Colonic mucosa (tissue), 4 donors: ENCODE data around the gene NCAPG2. TPM values are rescaled to one million over a fixed set of nuclear protein-coding genes. Genes with fewer than 3 reads are reported as not detected.

Source experiments
- DNase-seq: peaks from one replicate; pipeline ENCODE4 v3.0.0-alpha.2; 2020
- H3K27ac ChIP-seq: fragments of 200-600 bp; one replicate; pipeline ENCODE4 v1.8.0; 2021
- H3K27me3 ChIP-seq: fragments of 200-600 bp; one replicate; pipeline ENCODE4 v1.8.0; 2021
- H3K36me3 ChIP-seq: fragments of 200-600 bp; one replicate; pipeline ENCODE4 v1.8.0; 2021
- H3K4me1 ChIP-seq: fragments of 200-600 bp; one replicate; pipeline ENCODE4 v1.8.0; 2021; ENCODE audit warnings: mild to moderate bottlenecking
- H3K4me3 ChIP-seq: fragments of 200-600 bp; one replicate; pipeline ENCODE4 v1.8.0; 2021
- H3K9ac ChIP-seq, 2 donors: one replicate each; pipeline ENCODE4 v1.7.0; 2013; ENCODE audit warnings: control low read depth in 2 of 2, low read depth in 2 of 2, low read length in 2 of 2
- H3K9me3 ChIP-seq: fragments of 200-600 bp; one replicate; pipeline ENCODE4 v1.8.0; 2021
- intact Hi-C: fragments of 100-400 bp; cut with DNase I; formaldehyde crosslinking; loops from one replicate; pipeline ENCODE4 v1.14.1; 2022
- total RNA-seq, 2 donors: library from RNA; stranded (reverse); fragmentation: NEBNext Ultra II Directional in 1 of 2; extraction: Animal tissue kit (Norgen Biotek cat#: 25700) in 1 of 2; gene quantifications; one replicate each; pipeline ENCODE4 v1.2.1, GENCODE V29; 2021
- TF ChIP-seq, protein P1 (sequence below): fragments of 200-600 bp; IDR thresholded peaks from one replicate; pipeline ENCODE4 v1.8.0; 2022; ENCODE audit warnings: antibody characterized with exemption, mild to moderate bottlenecking
- donor health status: healthy.
- donor health status: DM: no; HTN: no; CAD: no.
- donor health status: DM: no; HTN: no; CAD: no.

NCAPG2 gene
- total RNA-seq, 2 donors from 2014 or later = 15.0 to 48.4 TPM

DNA sequence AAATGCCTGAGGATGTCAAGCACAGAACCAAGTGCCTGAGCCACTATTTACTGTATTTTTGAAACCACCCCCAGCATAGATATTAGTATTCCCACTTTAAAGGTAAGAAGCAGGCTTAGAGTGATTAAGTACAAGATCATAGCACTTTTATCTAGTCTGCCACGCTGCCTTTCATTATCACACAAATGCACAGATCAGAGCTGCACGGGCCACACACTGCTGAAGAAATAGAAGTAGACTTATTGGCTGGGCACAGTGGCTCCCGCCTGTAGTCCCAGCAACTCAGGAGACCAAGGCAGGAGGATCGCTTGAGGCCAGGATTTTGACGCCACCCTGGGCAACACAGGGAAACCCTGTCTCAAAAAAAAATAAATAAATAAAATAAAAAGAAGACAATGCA, 38.2 kb downstream of the NCAPG2 start:
- Histone ChIP-seq H3K9me3 (no peaks in the 10 kb centered on the region), H3K27me3 (no peaks in the 10 kb centered on the region), H3K27ac (no peak overlapping the region), H3K4me3 (no peak overlapping the region), H3K9ac (no peak overlapping the region), H3K4me1 (no peaks in the 10 kb centered on the region), H3K36me3 (no peaks in the 10 kb centered on the region)
- TF ChIP-seq, protein P1, sequence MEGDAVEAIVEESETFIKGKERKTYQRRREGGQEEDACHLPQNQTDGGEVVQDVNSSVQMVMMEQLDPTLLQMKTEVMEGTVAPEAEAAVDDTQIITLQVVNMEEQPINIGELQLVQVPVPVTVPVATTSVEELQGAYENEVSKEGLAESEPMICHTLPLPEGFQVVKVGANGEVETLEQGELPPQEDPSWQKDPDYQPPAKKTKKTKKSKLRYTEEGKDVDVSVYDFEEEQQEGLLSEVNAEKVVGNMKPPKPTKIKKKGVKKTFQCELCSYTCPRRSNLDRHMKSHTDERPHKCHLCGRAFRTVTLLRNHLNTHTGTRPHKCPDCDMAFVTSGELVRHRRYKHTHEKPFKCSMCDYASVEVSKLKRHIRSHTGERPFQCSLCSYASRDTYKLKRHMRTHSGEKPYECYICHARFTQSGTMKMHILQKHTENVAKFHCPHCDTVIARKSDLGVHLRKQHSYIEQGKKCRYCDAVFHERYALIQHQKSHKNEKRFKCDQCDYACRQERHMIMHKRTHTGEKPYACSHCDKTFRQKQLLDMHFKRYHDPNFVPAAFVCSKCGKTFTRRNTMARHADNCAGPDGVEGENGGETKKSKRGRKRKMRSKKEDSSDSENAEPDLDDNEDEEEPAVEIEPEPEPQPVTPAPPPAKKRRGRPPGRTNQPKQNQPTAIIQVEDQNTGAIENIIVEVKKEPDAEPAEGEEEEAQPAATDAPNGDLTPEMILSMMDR = no peak
- intact Hi-C loops = no loop called here
- DNase-seq = no peak

DNA sequence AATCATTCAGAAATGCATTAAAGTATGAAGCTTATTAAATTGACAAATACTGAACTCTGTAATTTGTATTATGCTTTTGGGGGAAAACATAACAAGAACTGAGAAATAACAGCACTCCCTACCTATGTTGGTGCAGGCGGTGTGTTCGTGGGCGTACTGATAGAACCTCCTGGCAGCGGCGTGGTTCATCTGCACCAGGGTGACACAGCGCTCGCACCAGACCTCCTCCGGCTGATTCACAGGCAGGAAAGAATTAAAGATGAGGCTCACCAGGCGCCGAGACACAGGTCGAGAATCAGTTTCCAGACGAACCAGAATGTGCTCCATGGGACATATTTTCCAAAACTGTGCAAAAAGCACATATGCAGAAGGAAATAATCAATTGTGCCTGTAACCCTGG, 40.2 kb downstream of the NCAPG2 start:
- no peak for DNase-seq
- Histone ChIP-seq H3K27ac (no peak overlapping the region), H3K9me3 (no peaks in the 10 kb centered on the region), H3K36me3 (no peaks in the 10 kb centered on the region), H3K4me3 (no peak overlapping the region), H3K27me3 (no peaks in the 10 kb centered on the region), H3K9ac (no peak overlapping the region), H3K4me1 (no peaks in the 10 kb centered on the region)
- TF ChIP-seq, protein P1 = no peak
- intact Hi-C loops = no loop called here

DNA sequence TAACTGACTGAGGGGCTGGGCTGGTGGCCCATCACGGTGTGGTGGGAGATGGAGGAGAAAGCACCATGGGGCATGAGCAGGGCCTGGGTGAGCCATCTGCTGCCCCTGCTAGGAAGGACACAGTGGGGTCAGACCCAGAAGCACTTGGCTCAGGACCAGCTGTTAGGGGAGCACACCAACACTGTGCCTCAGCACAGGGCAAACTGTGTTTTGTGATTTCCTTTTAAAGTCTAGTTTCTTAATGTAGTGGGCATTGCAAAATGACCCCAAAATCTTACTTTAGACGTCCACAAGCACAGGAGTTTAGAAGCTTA, 41.2 kb downstream of the NCAPG2 start:
- Histone ChIP-seq H3K27me3 (no peaks in the 10 kb centered on the region), H3K9ac (no peak overlapping the region), H3K36me3 (no peaks in the 10 kb centered on the region), H3K4me3 (no peak overlapping the region), H3K27ac (no peak overlapping the region), H3K4me1 (no peaks in the 10 kb centered on the region), H3K9me3 (no peaks in the 10 kb centered on the region)
- DNase-seq = no peak
- intact Hi-C loops = no loop called here
- TF ChIP-seq, protein P1 = no peak

DNA sequence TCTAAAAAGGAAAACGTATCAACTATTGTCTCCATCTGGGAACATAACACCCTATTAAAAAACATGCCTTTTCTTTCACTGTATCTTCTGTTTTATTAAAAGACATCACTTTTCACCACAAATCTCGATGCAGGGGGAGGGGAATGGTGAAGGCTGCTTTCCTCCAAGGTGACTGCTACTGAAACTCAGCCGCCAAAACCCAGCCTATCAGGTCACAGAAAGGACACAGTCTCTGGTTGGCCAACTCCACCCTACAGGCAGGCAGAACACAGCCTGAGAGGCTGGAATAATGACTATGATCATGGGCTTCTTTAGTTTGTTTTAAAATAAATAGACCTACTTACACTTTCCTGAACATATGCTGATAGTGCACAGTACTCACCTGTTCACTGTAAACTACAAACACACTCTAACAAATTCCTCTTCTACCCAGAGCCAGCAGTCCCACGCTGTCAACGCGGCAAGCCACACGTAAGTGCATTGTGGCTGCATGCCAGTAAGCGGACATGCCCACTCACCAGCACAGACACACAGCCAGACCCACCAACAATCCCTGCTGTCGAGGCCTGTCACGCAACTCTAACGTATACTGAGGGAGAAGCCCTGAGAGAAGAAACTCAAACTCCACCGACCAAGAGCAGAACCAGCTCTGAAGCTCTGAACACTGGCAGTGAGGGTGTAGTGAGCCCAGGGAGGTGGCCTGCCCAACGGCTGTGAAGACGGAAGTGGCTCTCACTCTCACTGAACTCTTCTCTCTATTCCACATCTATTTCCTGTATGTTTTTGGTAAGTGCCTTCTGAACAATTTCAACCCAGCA, 41.8 kb downstream of the NCAPG2 start:
- no peak for DNase-seq
- TF ChIP-seq, protein P1 = no peak
- Histone ChIP-seq H3K36me3 (no peaks in the 10 kb centered on the region), H3K9me3 (no peaks in the 10 kb centered on the region), H3K4me1 (no peaks in the 10 kb centered on the region), H3K9ac (no peak overlapping the region), H3K27me3 (no peaks in the 10 kb centered on the region), H3K27ac (no peak overlapping the region), H3K4me3 (no peak overlapping the region)
- intact Hi-C loops = no loop called here

DNA sequence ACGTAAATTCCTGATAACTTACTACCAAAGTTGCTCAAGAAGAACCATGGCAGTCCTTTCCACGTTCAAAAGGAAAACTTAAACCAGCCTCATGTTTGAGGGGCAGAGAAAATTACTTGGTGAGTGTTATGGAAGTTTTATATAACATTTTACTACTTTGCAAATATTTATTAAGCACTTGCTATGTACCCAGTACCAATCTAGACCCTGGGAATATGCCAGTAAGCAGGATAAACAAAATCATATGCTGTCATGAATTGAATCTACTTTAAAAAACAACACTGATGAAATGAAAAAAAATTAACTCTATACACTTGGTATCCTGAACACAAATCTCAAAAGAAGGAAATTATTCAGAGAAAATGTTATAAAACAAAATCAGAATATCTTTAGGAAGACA, 46.1 kb downstream of the NCAPG2 start:
- no peak for DNase-seq
- Histone ChIP-seq H3K4me1 (no peaks in the 10 kb centered on the region), H3K9ac (no peak overlapping the region), H3K27me3 (no peaks in the 10 kb centered on the region), H3K27ac (no peak overlapping the region), H3K4me3 (no peak overlapping the region), H3K9me3 (no peaks in the 10 kb centered on the region), H3K36me3 (no peaks in the 10 kb centered on the region)
- intact Hi-C loops = no loop called here
- TF ChIP-seq, protein P1 = no peak
